Inflammatory macrophage (primary cell): ENCODE data around the gene ORAI3.
A peak's percentile ranks its signal among the peaks of the same experiment; 100 is the strongest.

ENCODE experiments used
- DNase-seq, 2 donors: peaks; one replicate each; pipeline ENCODE4 v3.0.0-alpha.2; 2020 to 2022

Gene ORAI3

DNA sequence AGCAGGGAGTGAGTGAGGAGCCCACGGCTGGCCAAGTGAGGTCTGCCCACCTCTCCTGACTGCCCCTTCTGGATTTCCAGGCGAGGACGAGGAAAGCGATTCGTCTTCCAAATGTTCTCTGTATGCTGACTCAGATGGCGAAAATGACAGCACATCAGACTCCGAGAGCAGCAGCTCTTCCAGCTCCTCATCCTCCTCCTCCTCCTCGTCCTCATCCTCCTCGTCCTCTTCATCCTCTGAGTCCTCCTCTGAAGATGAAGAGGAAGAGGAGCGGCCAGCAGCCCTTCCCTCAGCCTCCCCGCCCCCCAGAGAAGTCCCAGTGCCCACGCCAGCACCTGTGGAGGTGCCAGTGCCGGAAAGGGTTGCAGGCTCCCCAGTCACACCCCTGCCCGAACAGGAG is 22.4 kb downstream of the ORAI3 start:
- DNase-seq = no peak

- DNase-seq = no peak
Observed at GRCh38 chr16:30972872-30973271, 24.0 kb downstream of the ORAI3 start.

DNA sequence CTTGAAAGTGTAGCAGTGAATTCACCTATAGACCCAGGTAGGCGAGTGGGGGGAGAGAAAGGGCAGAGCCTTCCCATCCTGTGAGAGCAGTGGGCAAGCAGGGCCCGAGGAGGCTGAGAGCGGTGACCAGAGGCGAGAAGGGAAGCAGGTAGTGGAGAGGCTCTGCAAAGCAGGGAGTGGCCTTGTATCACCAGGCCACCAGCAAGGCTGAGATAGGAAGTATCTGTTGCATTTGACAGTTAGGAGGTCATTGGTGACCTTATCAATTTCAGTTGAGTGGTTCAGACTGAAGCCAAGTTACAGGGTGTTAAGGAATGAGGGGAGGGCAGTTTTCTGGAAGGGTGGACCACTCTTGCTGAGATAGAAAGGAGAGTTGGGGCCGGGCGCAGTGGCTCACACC is 25.5 kb downstream of the ORAI3 start:
- DNase-seq = no peak

GRCh38 chr16:30976486-30976885 is 27.6 kb downstream of the ORAI3 start:
- no peak for DNase-seq

- DNase-seq = no peak
Observed at GRCh38 chr16:30977502-30977901, 28.6 kb downstream of the ORAI3 start.

GRCh38 chr16:30979170-30980022 is 30.5 kb downstream of the ORAI3 start:
- DNase-seq = no peak

- no peak for DNase-seq
Observed at GRCh38 chr16:30980023-30980371, 31.1 kb downstream of the ORAI3 start.

DNA sequence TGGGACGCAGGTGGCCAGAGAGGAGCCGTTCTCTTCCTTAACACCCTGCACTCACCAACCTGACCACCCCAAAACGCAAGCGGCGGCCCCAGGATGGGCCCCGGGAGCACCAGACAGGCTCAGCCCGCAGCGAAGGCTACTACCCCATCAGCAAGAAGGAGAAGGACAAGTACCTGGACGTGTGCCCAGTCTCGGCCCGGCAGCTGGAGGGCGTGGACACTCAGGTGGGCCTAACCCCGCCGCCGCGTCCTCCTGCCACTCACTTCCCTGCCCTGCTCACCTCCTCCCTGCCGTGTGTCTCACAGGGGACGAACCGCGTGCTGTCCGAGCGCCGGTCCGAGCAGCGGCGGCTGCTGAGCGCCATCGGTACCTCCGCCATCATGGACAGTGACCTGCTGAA is 31.6 kb downstream of the ORAI3 start:
- DNase-seq = no peak

DNA sequence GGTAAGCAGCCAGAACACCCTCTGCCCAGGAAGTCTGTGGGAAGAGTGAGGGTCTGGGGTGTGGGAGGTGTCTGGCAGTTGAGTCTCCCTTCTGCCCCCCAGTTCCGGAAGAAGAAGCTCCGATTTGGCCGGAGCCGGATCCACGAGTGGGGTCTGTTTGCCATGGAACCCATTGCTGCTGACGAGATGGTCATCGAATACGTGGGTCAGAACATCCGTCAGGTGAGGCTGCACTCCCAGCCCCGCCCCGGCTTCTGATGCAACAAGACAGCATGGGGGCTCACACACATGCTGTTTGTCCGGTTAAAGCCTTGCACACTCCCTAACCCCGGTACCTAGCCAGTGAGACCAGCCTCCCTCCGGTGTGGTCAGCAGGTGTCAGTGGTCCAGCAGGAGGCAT is 32.1 kb downstream of the ORAI3 start:
- DNase-seq = no peak

GRCh38 chr16:30982548-30983288 is 33.9 kb downstream of the ORAI3 start:
- no peak for DNase-seq

DNA sequence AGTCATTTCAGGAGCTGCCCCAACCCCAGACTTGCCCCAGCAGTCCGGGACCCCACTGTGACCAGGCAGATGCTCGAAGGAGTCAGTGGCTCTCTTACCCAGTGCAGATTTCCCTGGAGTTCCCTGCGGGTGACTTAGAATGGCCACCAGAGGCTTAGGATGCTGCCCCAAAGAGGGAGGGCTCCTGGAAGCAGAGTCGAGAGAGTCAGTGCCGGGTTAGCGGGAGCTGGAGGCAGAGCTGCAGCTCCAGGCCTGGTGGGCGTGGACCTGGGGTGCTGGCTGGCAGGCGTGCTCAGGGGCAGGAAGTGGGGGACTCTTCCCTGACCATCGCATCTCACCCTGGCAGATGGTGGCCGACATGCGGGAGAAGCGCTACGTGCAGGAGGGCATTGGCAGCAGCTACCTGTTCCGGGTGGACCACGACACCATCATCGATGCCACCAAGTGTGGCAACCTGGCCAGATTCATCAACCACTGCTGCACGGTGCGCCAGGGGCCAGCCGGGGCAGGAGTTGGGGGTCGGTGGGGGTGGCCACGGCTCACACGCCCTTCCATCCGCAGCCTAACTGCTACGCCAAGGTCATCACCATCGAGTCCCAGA is 34.5 kb downstream of the ORAI3 start:
- DNase-seq = no peak

GRCh38 chr16:30983898-30984610 is 35.2 kb downstream of the ORAI3 start:
- no peak for DNase-seq

DNA sequence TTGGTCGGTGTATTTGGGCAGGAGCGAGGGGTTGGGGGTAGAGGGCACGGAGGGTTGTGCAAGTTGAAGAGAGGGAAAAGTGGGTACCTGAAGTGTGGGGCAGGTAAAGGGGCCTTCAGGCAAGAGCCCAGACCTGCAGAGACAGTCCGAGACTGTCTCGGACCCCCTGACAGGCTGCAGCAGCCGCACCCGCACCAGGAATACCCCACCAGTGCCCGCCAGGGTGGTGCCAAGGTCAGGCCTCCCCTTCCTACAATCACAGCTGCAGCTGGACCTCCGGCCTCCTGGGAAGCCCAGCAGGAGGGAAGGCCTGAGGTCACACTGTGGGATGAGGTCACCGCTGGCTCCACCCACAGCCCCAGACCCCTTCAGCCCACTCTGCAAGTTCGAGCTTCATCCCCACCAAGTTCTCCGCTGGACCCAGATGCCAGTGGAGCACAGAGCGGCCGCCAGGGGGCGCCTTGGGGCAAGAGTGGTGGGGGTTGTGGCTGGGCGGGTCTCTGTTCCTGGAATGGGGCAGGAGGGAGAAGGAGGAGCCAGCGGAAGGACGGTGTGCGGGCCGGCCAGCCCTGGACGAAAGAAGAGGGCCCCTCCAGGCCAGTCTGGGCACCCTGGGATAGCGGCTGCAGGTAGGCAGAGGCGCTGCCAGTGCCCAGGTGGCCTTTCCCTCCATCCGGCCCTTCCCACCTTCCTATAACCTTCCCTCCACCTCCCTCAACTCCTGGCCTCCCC is 36.0 kb downstream of the ORAI3 start, which contains the start of gene HSD3B7:
HSD3B7 (plus strand) TSS at position 539 of the 732 bp plus-strand sequence. CDS start 452 bp downstream, outside the sequence.
- peak; percentile 83 to 86 for DNase-seq

GRCh38 chr16:30985401-30986128 is 36.7 kb downstream of the ORAI3 start:
- peak in 1 of 2 donors; percentile 43 for DNase-seq

DNA sequence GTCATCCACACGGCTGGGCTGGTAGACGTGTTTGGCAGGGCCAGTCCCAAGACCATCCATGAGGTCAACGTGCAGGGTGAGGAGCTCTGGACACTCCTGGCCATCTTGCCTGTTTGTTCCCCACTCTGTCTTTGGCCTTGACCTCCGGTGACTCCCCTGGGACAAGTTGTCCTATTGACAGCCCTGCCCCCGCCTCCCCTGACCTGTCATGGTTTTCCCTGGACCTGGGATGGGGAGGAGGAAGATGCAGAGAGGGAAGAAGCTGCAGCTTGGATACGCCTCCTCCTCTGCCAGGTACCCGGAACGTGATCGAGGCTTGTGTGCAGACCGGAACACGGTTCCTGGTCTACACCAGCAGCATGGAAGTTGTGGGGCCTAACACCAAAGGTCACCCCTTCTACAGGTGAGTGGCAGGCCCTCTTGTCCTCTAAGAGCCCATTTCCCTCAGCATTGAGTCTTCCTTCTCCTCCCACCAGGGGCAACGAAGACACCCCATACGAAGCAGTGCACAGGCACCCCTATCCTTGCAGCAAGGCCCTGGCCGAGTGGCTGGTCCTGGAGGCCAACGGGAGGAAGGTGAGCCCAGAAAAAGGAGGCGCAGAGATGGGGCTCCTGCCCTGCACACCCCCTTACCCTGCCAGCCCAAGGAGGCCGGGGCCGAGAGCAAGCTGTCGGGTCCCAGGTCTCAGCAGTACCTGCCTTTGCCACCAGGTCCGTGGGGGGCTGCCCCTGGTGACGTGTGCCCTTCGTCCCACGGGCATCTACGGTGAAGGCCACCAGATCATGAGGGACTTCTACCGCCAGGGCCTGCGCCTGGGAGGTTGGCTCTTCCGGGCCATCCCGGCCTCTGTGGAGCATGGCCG is 37.5 kb downstream of the ORAI3 start:
- DNase-seq = no peak

DNA sequence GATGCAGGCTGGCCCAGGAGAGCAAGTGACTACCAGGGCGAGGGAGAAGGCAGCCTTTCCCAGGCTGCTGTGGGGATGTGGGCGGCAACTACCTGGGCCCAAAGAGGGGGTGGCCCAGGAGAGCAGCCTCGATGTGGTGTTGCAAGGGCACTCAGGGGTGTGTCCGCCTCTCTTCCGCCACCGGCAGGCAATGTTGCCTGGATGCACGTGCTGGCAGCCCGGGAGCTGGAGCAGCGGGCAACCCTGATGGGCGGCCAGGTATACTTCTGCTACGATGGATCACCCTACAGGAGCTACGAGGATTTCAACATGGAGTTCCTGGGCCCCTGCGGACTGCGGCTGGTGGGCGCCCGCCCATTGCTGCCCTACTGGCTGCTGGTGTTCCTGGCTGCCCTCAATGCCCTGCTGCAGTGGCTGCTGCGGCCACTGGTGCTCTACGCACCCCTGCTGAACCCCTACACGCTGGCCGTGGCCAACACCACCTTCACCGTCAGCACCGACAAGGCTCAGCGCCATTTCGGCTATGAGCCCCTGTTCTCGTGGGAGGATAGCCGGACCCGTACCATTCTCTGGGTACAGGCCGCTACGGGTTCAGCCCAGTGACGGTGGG is 38.8 kb downstream of the ORAI3 start:
- no peak for DNase-seq

GRCh38 chr16:30989469-30990047 is 40.7 kb downstream of the ORAI3 start:
- no peak for DNase-seq

DNA sequence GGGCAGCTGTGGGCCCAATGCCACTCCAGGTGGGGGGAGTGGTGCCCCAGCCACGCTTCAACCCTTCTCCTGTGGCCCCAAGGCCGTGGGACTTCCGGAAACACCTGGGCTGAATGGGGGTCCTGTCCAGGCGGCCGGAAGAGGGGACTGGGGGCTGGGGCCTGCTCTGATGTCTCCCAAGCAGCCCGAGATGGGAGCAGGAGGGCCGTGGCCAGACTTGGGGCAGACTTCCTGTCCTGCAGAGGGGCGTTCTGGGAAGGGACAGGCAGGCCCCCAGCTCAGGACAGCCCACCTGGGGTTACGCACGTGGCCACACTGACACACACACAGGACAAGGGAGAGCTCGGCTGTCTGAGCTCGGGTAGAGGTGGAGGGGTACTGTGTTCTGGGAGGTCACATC is 41.2 kb downstream of the ORAI3 start:
- no peak for DNase-seq

DNA sequence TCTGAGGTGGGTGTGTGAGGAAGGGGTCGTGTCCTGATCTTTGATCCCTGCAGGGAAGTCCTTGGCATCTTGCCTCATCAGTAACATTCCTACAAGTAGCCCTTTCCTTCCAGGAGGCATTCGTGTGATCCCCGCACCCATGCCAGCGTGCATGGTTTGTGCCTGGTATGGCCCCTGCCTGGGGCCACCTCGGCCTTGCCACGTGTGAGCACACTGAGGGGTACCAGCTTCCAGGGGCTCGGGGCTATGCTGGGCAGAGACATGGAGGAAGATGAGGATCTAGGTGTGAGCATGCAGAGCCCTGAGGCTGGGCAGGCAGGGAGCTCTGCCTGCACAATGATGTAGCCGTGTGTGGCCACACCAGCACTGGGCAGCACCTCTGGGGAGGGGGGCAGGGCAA is 42.2 kb downstream of the ORAI3 start:
- no peak for DNase-seq
